NCI-H2171 (cell line): ENCODE results near the gene CPNE6.

Source experiments
- DNase-seq: peaks from one replicate; lab custom pipeline; 2025; lab: John Stamatoyannopoulos, UW

Gene CPNE6

DNA sequence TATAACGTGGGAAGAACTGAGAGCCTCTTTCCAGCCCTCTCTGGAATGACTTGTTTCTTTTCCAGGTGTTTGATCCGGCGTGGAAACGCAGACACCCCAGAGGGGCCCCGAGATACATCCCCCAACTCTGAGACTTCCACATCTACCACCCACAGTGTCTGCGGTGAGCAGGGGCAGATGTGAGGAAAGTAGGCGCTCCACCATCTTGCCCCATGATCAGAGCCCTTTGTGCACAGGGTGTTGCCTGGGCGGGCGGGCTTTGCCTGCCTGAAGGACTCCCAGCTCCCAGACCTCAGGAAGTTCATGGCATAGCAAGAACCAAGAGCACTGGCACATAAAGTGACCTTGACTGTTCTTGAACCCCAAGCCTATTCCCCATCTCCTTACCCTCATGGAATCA, 16.7 kb upstream of the CPNE6 start:
- DNase-seq = no peak

GRCh38 chr14:24055971-24056799, 15.2 kb upstream of the CPNE6 start:
- DNase-seq = no peak

GRCh38 chr14:24056800-24057184, 14.6 kb upstream of the CPNE6 start:
- no peak for DNase-seq

DNA sequence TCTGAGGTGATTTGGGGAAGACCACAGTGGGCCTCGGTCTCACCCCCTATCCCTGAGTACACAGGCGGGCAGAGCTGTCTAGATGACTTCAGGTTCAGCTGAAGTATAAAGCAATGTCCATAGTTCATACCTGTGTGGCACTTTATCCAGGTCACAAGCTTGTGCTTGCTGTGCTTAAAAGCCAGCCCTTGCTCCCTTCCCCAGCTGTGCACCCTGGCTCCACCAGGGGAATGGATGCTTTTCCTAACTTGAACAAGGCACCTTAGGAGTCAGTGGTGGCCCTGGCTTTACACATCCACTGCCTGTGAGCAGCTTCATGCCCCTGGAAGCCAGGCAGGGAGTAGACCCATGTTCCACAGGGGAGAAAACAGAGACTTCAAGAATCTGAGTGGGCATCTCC, 14.1 kb upstream of the CPNE6 start:
- DNase-seq = no peak

- DNase-seq = no peak
These were observed 13.5 kb upstream of the CPNE6 start for GRCh38 chr14:24057867-24058259.

- DNase-seq = peak; percentile 18
These were observed 13.0 kb upstream of the CPNE6 start for GRCh38 chr14:24058260-24058950.

DNA sequence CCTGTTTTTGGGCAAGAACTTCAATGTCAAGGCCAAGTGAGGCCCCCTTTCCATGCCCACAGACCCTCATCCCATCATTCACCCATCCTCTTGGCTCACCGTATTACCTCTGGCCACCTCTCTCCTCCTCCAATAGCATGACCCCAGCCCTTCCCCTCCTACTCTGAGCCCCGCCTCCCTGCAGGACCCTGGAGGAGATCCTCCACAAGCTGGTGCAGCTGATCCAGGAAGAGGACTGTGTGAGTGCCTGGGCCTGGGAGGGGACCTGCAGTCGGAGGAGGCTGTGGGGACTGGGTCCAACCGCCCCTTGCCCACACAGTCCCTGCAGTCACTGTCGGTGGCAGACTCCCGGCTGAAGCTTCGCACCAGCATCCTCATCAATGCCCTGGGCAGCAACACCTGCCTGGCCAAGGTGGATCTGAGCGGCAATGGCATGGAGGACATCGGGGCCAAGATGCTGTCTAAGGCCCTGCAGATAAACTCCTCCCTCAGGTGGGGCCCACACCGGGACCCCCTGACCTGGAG, 12.3 kb upstream of the CPNE6 start:
- DNase-seq = no peak

GRCh38 chr14:24059841-24060388, 11.4 kb upstream of the CPNE6 start:
- no peak for DNase-seq

DNA sequence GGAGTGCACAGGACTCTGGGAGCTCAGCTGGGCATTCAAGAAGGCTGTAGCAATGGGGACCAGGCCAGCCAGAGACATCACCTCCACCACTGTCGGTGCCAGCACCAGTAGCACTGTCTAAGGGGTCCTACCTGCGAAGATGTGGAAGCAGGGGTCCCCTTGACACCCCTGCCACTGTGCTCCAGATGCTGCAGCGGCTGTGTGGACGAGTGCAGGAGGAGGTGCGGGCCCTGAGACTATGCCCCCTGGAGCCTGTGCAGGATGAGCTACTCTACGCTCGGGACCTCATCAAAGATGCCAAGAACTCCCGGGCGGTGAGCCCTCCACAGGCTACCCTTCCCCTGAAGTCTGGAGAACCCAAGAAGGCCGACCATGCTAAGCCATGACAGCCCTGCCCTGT, 10.9 kb upstream of the CPNE6 start:
- DNase-seq = no peak

- no peak for DNase-seq
These were observed 10.1 kb upstream of the CPNE6 start for GRCh38 chr14:24060984-24061913.

DNA sequence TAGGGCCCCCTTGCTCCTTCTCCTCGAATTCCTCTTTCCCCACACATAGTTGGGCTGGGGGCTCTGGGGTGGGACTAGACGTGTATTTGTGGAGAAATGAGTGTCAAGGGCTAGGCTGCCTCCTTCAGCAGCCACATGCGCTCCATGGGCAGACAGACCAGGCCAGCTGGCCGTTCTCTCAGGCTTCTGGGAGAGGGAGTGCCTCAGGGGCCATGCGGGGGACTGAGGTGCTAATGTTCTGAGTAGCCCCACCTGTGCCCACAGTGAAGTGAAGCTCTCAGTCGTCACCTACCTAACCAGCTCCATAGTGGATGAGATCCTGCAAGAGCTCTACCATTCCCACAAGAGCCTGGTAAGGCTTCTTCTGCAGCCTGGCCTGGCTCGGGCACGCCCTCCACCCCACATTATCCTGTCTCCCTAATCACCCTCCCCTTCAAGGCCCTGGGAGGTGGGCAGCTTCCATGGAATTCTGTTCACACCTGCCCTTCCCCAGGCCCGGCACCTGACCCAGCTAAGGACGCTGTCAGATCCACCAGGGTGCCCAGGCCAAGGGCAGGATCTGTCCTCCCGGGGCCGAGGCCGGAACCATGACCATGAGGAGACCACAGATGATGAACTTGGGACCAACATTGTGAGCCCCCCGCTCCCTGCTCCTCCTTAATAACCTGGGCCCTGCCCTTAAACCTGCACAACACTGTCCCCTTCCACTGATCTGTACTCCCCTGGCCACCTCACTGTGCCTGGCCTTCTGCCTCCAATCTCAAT, 9.0 kb upstream of the CPNE6 start:
- DNase-seq = no peak

DNA sequence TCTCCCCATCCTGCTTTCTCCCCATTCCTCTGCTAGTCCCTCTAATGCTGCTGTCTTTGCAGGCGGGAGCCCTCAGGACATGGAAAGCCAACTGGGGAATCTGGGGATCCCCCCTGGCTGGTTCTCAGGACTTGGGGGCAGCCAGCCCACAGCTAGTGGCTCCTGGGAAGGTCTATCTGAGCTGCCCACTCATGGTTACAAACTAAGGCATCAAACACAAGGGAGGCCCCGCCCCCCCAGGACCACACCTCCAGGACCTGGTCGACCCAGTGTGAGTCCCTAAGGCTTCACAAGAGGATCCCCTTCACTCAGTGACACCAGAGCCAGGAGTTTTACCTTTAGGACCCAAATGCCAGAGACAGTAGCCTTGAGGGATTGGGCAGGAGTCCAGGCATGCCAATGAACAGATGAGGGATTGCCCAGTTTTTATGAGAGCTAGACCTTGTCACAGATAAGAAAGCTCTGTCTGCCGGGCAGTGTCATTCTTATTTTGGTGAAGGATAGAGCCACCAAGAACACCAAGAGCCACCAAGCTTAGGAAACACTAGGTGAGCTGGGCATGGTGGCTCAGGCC, 8.0 kb upstream of the CPNE6 start:
- no peak for DNase-seq

DNA sequence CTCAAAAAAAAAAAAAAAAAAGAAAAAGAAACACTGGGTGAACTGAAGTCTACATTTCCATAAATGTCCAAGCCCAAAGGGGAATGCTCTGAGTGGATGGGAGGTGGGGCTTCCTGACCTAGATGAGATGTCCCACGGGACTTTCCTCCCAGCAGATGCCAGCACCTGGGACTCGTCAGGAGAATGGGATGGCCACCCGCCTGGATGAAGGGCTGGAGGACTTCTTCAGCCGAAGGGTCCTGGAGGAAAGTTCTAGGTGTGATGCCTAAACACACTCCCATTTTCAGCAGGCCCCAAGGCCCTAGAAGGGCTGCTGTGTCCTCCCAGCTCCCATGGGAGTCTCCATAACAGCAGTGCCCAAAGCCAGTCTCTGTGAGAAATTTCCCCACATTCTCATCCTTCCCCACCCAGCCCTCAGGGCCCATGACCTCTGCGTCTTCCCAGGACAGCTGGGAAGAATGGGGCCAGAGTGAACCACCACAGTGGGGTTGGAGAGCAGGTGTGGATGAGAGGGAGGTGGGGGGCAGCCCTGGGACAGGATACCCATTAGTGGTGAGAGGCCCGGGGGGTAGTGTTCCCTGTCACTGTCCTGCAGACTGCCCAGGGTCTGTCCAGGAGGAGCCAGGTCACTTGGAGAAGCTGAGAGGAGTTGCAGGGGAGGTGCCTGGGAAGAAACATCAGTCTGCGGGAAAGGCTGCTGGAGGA, 7.1 kb upstream of the CPNE6 start:
- no peak for DNase-seq

GRCh38 chr14:24064856-24065255, 6.5 kb upstream of the CPNE6 start:
- no peak for DNase-seq

- no peak for DNase-seq
These were observed 6.0 kb upstream of the CPNE6 start for GRCh38 chr14:24065408-24065807.

GRCh38 chr14:24066496-24067132, 4.7 kb upstream of the CPNE6 start:
- no peak for DNase-seq

GRCh38 chr14:24067133-24068082, 4.0 kb upstream of the CPNE6 start:
- DNase-seq = no peak

- no peak for DNase-seq
These were observed 2.5 kb upstream of the CPNE6 start for GRCh38 chr14:24068711-24069410.
